Left cardiac atrium (tissue), 4 donors: ENCODE measurements around the gene ACSS2. TPM values are rescaled to one million over a fixed set of nuclear protein-coding genes. Genes with fewer than 3 reads are reported as not detected.

Source experiments
- ATAC-seq, 2 donors: fragments of 200-7000 bp; cut with Tn5 transposase; one replicate each; pipeline ENCODE4 v1.9.1; 2020; ENCODE audit warnings: mild to moderate bottlenecking in 2 of 2, moderate library complexity in 2 of 2
- DNase-seq: peaks from one replicate; pipeline ENCODE4 v3.0.0-alpha.2; 2020
- intact Hi-C, 2 donors: fragments of 100-400 bp; cut with DNase I; formaldehyde crosslinking; loops; one replicate each; pipeline versions ENCODE4 v1.14.1 to v1.15.1; 2022 to 2023
- total RNA-seq, 2 donors: library from RNA; stranded (reverse); fragmentation: NEBNext Ultra II Directional; extraction: Animal tissue kit (Norgen Biotek cat#: 25700); gene quantifications; one replicate each; pipeline ENCODE4 v1.2.1, GENCODE V29; 2021
- donor health status: DM: no; HTN: yes; CAD: no.
- donor health status: DM: no; HTN: yes; CAD: no; lungs with severe emphysema.
- donor health status: DM: yes; HTN: yes; CAD: no.
- donor health status: Dilated cardiomyopathy.

ACSS2 gene
- total RNA-seq, 2 donors from 2014 or later, result 80.8 to 118 TPM

- peak; percentile 73 for DNase-seq
- intact Hi-C loops, result no loop called here
- peak; percentile 78 to 90 for ATAC-seq
Measured at GRCh38 chr20:34938466-34939163, 62.2 kb downstream of the ACSS2 start.

GRCh38 chr20:34940081-34940481 lies 63.7 kb downstream of the ACSS2 start:
- intact Hi-C loops, result no loop called here
- DNase-seq, result no peak
- ATAC-seq, result peak; percentile 22 to 38

- no peak for ATAC-seq
- no peak for DNase-seq
- intact Hi-C loops, result no loop called here
Measured at GRCh38 chr20:34941226-34941625, 64.8 kb downstream of the ACSS2 start.

GRCh38 chr20:34942301-34942700 lies 65.9 kb downstream of the ACSS2 start:
- intact Hi-C loops, result no loop called here
- DNase-seq (no peak), ATAC-seq (no peak)

GRCh38 chr20:34943808-34944567 lies 67.6 kb downstream of the ACSS2 start:
- DNase-seq, result no peak
- no peak for ATAC-seq
- intact Hi-C loops, result no loop called here

GRCh38 chr20:34945315-34946077 lies 69.1 kb downstream of the ACSS2 start:
- intact Hi-C loops, result no loop called here
- ATAC-seq (no peak), DNase-seq (no peak)

GRCh38 chr20:34946661-34947060 lies 70.2 kb downstream of the ACSS2 start:
- ATAC-seq (no peak), DNase-seq (no peak)
- intact Hi-C loops, result no loop called here

- no peak for ATAC-seq
- intact Hi-C loops, result no loop called here
- no peak for DNase-seq
Measured at GRCh38 chr20:34947336-34947735, 70.9 kb downstream of the ACSS2 start.

GRCh38 chr20:34948030-34948429 lies 71.6 kb downstream of the ACSS2 start:
- no peak for DNase-seq
- intact Hi-C loops, result no loop called here
- peak in 1 of 2 donors; percentile 47 for ATAC-seq

GRCh38 chr20:34949120-34949519 lies 72.7 kb downstream of the ACSS2 start:
- no peak for ATAC-seq

GRCh38 chr20:34951252-34951651 lies 74.8 kb downstream of the ACSS2 start:
- no peak for ATAC-seq
- intact Hi-C loops, result no loop called here

More at GRCh38 chr20:34949120-34949519, 72.7 kb downstream of the ACSS2 start:
- intact Hi-C loops, result no loop called here
- no peak for DNase-seq

GRCh38 chr20:34951652-34952051 lies 75.2 kb downstream of the ACSS2 start:
- intact Hi-C loops, result no loop called here
- no peak for ATAC-seq

More at GRCh38 chr20:34951252-34951651, 74.8 kb downstream of the ACSS2 start:
- no peak for DNase-seq

GRCh38 chr20:34952671-34953070 lies 76.3 kb downstream of the ACSS2 start:
- no peak for DNase-seq
- intact Hi-C loops, result no loop called here
- ATAC-seq, result no peak

More at GRCh38 chr20:34951652-34952051, 75.2 kb downstream of the ACSS2 start:
- DNase-seq, result no peak

- intact Hi-C loops, result loop anchor here in 1 of 2 donors (2.0 kb wide), 1 partner anchor 79 kb away; no protein-coding TSS in a partner anchor
- no peak for DNase-seq
- no peak for ATAC-seq
Measured at GRCh38 chr20:34953960-34954359, 77.5 kb downstream of the ACSS2 start.

- intact Hi-C loops, result loop anchor here (2.0 to 5.0 kb wide), 2 partner anchors 80 to 83 kb away; partner anchors contain the start of gene GGT7 (in 1 of the 2)
Measured at GRCh38 chr20:34954904-34955230, 78.5 kb downstream of the ACSS2 start.

GRCh38 chr20:34955231-34956040 lies 79.0 kb downstream of the ACSS2 start, which contains the start of the genes GSS and MYH7B:
Gene GSS (minus strand): TSS chr20:34955806. CDS start chr20:34951852, 3,954 bp downstream.
Gene MYH7B (plus strand): TSS chr20:34955868. CDS start chr20:34978006, 22,138 bp downstream.
- peak; percentile 98 for ATAC-seq
- peak; percentile 98 for DNase-seq
- intact Hi-C loops, result loop anchor here (2.0 to 5.0 kb wide), 2 partner anchors 81 to 83 kb away; partner anchors contain the start of gene GGT7 (in 1 of the 2)

More at GRCh38 chr20:34954904-34955230, 78.5 kb downstream of the ACSS2 start:
- no peak for DNase-seq
- ATAC-seq, result peak; percentile 0 to 19

- intact Hi-C loops, result loop anchor here in 1 of 2 donors (5.0 kb wide), 1 partner anchor 84 kb away; the partner anchor contains the start of gene GGT7
- DNase-seq (no peak), ATAC-seq (no peak)
Measured at GRCh38 chr20:34956041-34956458, 79.6 kb downstream of the ACSS2 start.

GRCh38 chr20:34956751-34957472 lies 80.5 kb downstream of the ACSS2 start:
- intact Hi-C loops, result loop anchor here in 1 of 2 donors (5.0 kb wide), 1 partner anchor 85 kb away; the partner anchor contains the start of gene GGT7
- no peak for DNase-seq
- ATAC-seq, result no peak
